Measurements from ENCODE around the gene LRRC2. TPM values are rescaled to one million over a fixed set of nuclear protein-coding genes. Genes with fewer than 3 reads are reported as not detected.

Gene LRRC2, protein sequence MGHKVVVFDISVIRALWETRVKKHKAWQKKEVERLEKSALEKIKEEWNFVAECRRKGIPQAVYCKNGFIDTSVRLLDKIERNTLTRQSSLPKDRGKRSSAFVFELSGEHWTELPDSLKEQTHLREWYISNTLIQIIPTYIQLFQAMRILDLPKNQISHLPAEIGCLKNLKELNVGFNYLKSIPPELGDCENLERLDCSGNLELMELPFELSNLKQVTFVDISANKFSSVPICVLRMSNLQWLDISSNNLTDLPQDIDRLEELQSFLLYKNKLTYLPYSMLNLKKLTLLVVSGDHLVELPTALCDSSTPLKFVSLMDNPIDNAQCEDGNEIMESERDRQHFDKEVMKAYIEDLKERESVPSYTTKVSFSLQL
- total RNA-seq, result 0.78 and 1.1 TPM in 2 replicates

DNA sequence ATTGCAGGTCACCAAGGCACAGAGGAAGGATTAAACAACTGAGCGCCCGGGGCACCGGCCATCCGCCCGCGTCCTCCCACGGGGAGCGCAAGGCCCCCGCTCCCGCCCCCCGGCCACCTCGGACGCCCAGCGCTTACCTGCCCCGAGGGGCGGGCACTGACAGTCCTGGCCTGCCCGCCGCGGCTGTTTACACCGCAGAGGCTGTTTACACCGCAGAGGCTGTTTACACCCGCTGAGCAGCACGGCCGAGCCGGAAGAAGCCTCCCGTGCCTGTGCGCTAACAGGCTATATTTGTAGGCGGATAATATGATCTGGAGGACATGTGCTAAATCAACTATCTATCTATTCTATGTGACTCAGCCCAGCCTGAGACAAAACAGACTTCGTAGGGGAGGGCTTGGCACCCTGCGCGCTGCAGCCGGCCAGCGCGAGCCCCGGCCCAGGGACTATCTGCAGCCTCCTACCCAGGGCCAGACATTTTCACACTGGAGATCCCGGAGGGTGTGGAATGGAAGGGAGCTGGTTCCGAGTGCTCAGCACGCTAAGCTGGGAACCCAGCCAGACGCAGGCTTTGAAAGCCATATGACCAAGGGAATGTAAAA, at the start of gene LRRC2:
TSS of gene LRRC2 (minus strand) at position 263 of the 602 bp plus-strand sequence. CDS start 14,711 bp downstream, outside the sequence.

GRCh38 chr3:46612324-46612723, 46.2 kb upstream of the LRRC2 start, which contains the start of gene FAM240A:
Gene FAM240A (plus strand): TSS chr3:46612525. CDS start chr3:46612684, 159 bp downstream.

GRCh38 chr3:46497556-46498265, 68.4 kb downstream of the LRRC2 start, which contains the start of gene RTP3:
Gene RTP3 (plus strand): TSS chr3:46497976. CDS start chr3:46498063, 87 bp downstream.

Other genes with a start within 250 kb of the LRRC2 start
- not detected in 2 replicates for gene CCR2, start 212.2 kb downstream of the LRRC2 start, total RNA-seq
- gene CCR5, start 195.4 kb downstream of the LRRC2 start, total RNA-seq, result not detected in 2 replicates
- under 0.01 TPM in 1 of 2 replicates, not detected in the other for gene CCRL2, start 159.0 kb downstream of the LRRC2 start, total RNA-seq
- not detected in 2 replicates for gene LTF, start 101.4 kb downstream of the LRRC2 start, total RNA-seq
- gene RTP3, start 68.3 kb downstream of the LRRC2 start, total RNA-seq, result not detected in 2 replicates
- not detected in 2 replicates for gene FAM240A, start 46.2 kb upstream of the LRRC2 start, total RNA-seq
- gene ALS2CL, start 127.4 kb upstream of the LRRC2 start, total RNA-seq, result 0.37 and 0.59 TPM in 2 replicates
- not detected in 2 replicates for gene TMIE, start 135.1 kb upstream of the LRRC2 start, total RNA-seq
- gene PRSS50, start 151.6 kb upstream of the LRRC2 start, total RNA-seq, result not detected in 2 replicates

Data from subcutaneous preadipocyte (primary cell).